H1 (cell line): ENCODE data around the gene GALNTL6. TPM values are rescaled to one million over a fixed set of nuclear protein-coding genes. Genes with fewer than 3 reads are reported as not detected.

Experiments used
- CEBPB ChIP-seq: IDR thresholded peaks from 2 replicates; pipeline ENCODE4 v1.6.1; 2012; ENCODE audit warnings: low read depth, low read length
- MAFK ChIP-seq: IDR thresholded peaks from 2 replicates; pipeline ENCODE4 v1.6.1; 2012; ENCODE audit warnings: low read depth, mild to moderate bottlenecking, improper control_type of control experiment, low read length
- polyA plus RNA-seq, 7 experiments: library from polyadenylated mRNA; depleted of rRNA in 3 of 7; stranded (reverse) in 5 of 7; unstranded in 2 of 7; fragments of >200 nt in 5 of 7; fragments of 200-250 nt in 2 of 7; gene quantifications; 1 replicate in 5 of 7; 2 replicates in 1 of 7; 4 replicates in 1 of 7; pipeline versions ENCODE4 v1.2.1 to v1.2.3, GENCODE V29; 2011 to 2013; ENCODE audit warnings: missing spikeins in 2 of 7, mixed read lengths in 2 of 7
- total RNA-seq: library from RNA; stranded (reverse); fragmentation: NEBNext Ultra II Directional; extraction: Animal tissue kit (Norgen Biotek cat#: 25700); gene quantifications from 2 replicates; pipeline ENCODE4 v1.2.1, GENCODE V29; 2021

GALNTL6 gene
- total and polyA plus RNA-seq, 2 of the 8 experiments (the other 6 are each of a cell fraction or from before 2014, with no cell fraction given): 0.03 to 0.32 TPM

DNA sequence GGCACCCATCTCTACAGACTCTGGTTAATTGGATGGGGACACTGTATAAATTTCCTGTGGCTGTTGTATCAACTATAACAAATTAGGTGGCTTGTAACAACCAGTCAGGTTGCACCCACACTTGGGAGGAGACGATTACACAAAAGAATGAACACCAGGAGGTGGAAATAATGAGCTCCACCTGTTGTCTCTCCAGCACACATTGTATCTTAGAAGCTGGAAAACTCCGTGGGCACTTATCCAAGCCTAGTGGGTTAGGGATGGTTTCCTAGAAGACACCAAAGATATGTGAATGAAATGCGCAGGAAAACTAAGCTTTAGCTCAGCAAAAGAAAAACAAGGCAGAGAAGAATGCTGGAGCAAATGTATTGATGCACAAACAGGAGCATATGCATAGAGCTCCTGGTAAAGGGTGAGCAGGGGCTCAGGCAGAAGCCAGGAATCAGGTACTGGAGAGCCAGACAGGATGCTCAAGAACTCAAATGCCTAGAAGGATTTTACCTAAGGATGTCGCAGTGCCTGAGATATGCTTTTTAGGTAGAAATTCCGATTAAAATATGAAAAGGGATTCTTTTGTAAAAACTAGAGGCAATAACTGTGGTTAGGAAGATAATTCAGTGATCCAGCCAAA is 111.7 kb downstream of the GALNTL6 start (continued):
- TF ChIP-seq MAFK (no peak), CEBPB (no peak)
